Endodermal cell (in vitro differentiated cells): ENCODE results near the gene NPW. TPM values are rescaled to one million over a fixed set of nuclear protein-coding genes. Genes with fewer than 3 reads are reported as not detected.
A peak's percentile ranks its signal among the peaks of the same experiment; 100 is the strongest.

Source experiments
- DNase-seq: peaks from one replicate; pipeline ENCODE4 v3.0.0-alpha.2; 2017
- H3K27ac ChIP-seq: 2 replicates; pipeline ENCODE4 v1.5.1; 2013; ENCODE audit warnings: mild to moderate bottlenecking, low read depth, low read length, moderate library complexity
- H3K27me3 ChIP-seq: 2 replicates; pipeline ENCODE4 v1.6.1; 2013; ENCODE audit warnings: mild to moderate bottlenecking, low read length, moderate library complexity; ENCODE audit not compliant: insufficient read depth, control insufficient read depth, poor library complexity, severe bottlenecking
- H3K36me3 ChIP-seq: 2 replicates; pipeline ENCODE4 v1.7.0; 2013; ENCODE audit warnings: mild to moderate bottlenecking, low read length, moderate library complexity; ENCODE audit not compliant: control insufficient read depth, insufficient read depth
- H3K4me1 ChIP-seq: one replicate; pipeline ENCODE4 v1.7.0; 2013; ENCODE audit warnings: low read length; ENCODE audit not compliant: control insufficient read depth, insufficient read depth
- H3K4me3 ChIP-seq: 2 replicates; pipeline ENCODE4 v1.5.1; 2013; ENCODE audit warnings: mild to moderate bottlenecking, low read length, moderate library complexity
- H3K9ac ChIP-seq: 2 replicates; pipeline ENCODE4 v1.6.1; 2013; ENCODE audit warnings: mild to moderate bottlenecking, low read length, moderate library complexity; ENCODE audit not compliant: poor library complexity, severe bottlenecking; ENCODE audit errors: extremely low read depth
- H3K9me3 ChIP-seq: 2 replicates; pipeline ENCODE4 v1.6.1; 2013; ENCODE audit warnings: mild to moderate bottlenecking, low read length, moderate library complexity; ENCODE audit not compliant: control insufficient read depth
- H3K27ac Mint-ChIP-seq: 2 replicates; pipeline ENCODE4 v1.8.0; 2020; ENCODE audit warnings: mixed read lengths
- H3K27me3 Mint-ChIP-seq: 2 replicates; pipeline ENCODE4 v1.8.0; 2021; ENCODE audit warnings: mild to moderate bottlenecking, mixed read lengths; ENCODE audit not compliant: insufficient read depth
- H3K36me3 Mint-ChIP-seq: 2 replicates; pipeline ENCODE4 v1.8.0; 2020; ENCODE audit warnings: low read depth, mixed read lengths
- H3K4me1 Mint-ChIP-seq: 2 replicates; pipeline ENCODE4 v1.8.0; 2020; ENCODE audit warnings: mixed read lengths
- H3K4me3 Mint-ChIP-seq: 2 replicates; pipeline ENCODE4 v1.8.0; 2020; ENCODE audit warnings: mild to moderate bottlenecking, moderate library complexity, mixed read lengths
- H3K9me3 Mint-ChIP-seq: 2 replicates; pipeline ENCODE4 v1.8.0; 2020; ENCODE audit warnings: mild to moderate bottlenecking, mixed read lengths
- WGBS, 2 experiments: methylation state at CpG; one replicate each; pipeline versions ENCODE4 v1.1.5 to v1.1.7; 2013; ENCODE audit warnings: missing lambda C conversion rate in 2 of 2, mixed read lengths in 1 of 2; ENCODE audit not compliant: insufficient coverage in 1 of 2, insufficient read length in 1 of 2; 5-methylcytosine and 5-hydroxymethylcytosine counted together
- total RNA-seq, 2 donors: library from RNA; stranded (reverse); fragmentation: NEBNext Ultra II Directional in 1 of 2; extraction: Animal tissue kit (Norgen Biotek cat#: 25700) in 1 of 2; gene quantifications; 2 replicates in 1 of 2; 3 replicates in 1 of 2; pipeline ENCODE4 v1.2.1, GENCODE V29; 2021
- TF ChIP-seq, protein P1 (sequence below): fragments of 200-600 bp; sonication (generic); conservative IDR thresholded peaks from 2 replicates; pipeline ENCODE4 v1.5.0; 2021; ENCODE audit warnings: antibody characterized with exemption, mild to moderate bottlenecking

NPW gene
- total RNA-seq, 2 donors from 2014 or later = 1.2 to 1.9 TPM

DNA sequence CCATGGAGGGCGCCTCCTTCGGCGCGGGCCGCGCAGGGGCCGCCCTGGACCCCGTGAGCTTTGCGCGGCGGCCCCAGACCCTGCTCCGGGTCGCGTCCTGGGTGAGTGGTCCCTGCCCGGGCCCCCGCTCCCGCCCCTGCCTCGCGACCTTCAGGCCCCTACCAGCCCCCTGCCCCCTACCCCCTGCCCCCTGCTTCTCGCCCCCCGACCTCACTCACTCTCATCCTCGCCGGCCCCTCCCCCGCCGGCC lies 29.6 kb upstream of the NPW start:
- no peak for DNase-seq
- peaks cover 41% of the 10 kb centered on the region for H3K27me3 Mint-ChIP-seq
- peak overlapping the region; percentile 53 for H3K4me3 Mint-ChIP-seq
- H3K27ac ChIP-seq = no peak overlapping the region
- H3K9me3 Mint-ChIP-seq = no peaks in the 10 kb centered on the region
- no peaks in the 10 kb centered on the region for H3K9me3 ChIP-seq
- no peak overlapping the region for H3K27ac Mint-ChIP-seq
- peaks cover 10% of the 10 kb centered on the region for H3K36me3 Mint-ChIP-seq
- peaks cover 37% of the 10 kb centered on the region for H3K27me3 ChIP-seq
- TF ChIP-seq, protein P1, sequence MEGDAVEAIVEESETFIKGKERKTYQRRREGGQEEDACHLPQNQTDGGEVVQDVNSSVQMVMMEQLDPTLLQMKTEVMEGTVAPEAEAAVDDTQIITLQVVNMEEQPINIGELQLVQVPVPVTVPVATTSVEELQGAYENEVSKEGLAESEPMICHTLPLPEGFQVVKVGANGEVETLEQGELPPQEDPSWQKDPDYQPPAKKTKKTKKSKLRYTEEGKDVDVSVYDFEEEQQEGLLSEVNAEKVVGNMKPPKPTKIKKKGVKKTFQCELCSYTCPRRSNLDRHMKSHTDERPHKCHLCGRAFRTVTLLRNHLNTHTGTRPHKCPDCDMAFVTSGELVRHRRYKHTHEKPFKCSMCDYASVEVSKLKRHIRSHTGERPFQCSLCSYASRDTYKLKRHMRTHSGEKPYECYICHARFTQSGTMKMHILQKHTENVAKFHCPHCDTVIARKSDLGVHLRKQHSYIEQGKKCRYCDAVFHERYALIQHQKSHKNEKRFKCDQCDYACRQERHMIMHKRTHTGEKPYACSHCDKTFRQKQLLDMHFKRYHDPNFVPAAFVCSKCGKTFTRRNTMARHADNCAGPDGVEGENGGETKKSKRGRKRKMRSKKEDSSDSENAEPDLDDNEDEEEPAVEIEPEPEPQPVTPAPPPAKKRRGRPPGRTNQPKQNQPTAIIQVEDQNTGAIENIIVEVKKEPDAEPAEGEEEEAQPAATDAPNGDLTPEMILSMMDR = no peak
- H3K9ac ChIP-seq = no peak overlapping the region
- 0% methylated on average over 18 of the region's 25 CpGs; no CpG with 5 or more reads in 1 of the 2 experiments for WGBS, 2 experiments
- H3K4me1 ChIP-seq = peaks cover 3% of the 10 kb centered on the region
- H3K36me3 ChIP-seq = peaks cover 22% of the 10 kb centered on the region
- peaks cover 1% of the 10 kb centered on the region for H3K4me1 Mint-ChIP-seq
- H3K4me3 ChIP-seq = peak overlapping the region; percentile 80

DNA sequence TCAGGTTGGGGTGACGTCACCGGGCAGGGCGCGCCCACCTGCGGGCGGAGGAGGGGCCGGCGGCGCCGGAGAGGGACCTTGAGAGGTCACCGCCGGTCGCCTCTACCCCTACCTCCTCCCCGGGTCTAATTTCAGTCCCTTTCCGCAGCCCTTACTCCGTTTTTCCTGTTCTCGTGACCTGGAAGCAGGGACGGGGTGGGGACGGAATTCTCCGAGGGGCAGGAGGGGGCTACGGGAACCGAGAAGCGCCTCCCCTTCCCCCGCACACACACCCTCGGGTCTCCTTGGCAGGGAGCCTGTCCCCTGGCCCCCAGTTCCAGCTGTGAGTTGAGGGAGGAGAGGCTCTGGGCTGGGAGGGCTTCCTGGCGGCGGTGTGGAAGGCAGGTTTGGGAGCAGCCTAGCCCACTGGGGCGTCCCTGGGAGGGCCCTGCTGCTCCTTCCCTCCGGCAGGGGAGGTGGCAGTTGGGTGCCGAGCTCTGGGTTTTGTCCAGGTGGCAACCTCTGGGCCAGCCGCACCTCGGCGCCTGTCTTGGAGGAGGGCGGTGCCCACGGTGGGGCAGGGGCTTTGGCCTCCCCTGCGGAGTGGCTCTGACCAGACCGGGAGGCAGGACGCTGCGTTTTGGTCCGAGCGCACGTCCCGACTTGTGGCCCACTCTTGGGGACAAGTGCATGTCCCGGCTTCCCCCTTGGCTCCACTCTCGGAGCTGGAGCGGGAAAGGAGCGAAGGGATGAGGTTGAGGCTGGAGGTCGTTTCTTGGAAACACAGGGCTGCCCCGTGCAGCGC lies 29.0 kb upstream of the NPW start:
- H3K9me3 Mint-ChIP-seq = no peaks in the 10 kb centered on the region
- H3K27ac Mint-ChIP-seq = no peak overlapping the region
- H3K4me3 Mint-ChIP-seq = peak overlapping the region; percentile 53
- peaks cover 3% of the 10 kb centered on the region for H3K4me1 ChIP-seq
- peak overlapping the region; percentile 30 for H3K9ac ChIP-seq
- peak overlapping the region; percentile 80 for H3K4me3 ChIP-seq
- 4 to 7% methylated on average over 13 to 46 of the region's 50 CpGs for WGBS, 2 experiments
- peaks cover 13% of the 10 kb centered on the region for H3K36me3 Mint-ChIP-seq
- peaks cover 41% of the 10 kb centered on the region for H3K27me3 Mint-ChIP-seq
- peaks cover 17% of the 10 kb centered on the region for H3K36me3 ChIP-seq
- peaks cover 1% of the 10 kb centered on the region for H3K4me1 Mint-ChIP-seq
- TF ChIP-seq, protein P1 = no peak
- no peaks in the 10 kb centered on the region for H3K9me3 ChIP-seq
- peaks cover 37% of the 10 kb centered on the region for H3K27me3 ChIP-seq
- no peak overlapping the region for H3K27ac ChIP-seq
- DNase-seq = peak; percentile 90

DNA sequence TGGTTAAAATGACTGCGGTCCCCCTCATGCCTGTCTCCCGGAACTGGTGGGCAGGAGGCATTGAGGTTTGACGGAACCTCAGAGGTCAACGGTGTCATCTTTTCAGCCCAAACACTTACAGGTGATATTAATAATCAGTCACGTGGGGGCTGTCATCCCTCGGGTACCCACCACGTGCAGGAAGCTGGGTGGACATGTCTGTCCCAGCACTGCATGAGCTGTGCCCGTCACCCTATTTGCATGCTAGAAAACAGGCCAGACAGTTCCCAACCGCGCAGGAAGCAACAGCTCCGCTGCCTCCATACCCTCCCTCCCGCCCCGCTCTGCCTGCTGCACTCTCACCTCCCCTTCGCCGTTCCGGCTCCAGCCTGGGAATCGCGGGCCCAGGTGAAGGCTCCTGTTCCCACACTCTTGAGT lies 28.4 kb upstream of the NPW start:
- TF ChIP-seq, protein P1 = no peak
- H3K27me3 Mint-ChIP-seq = peaks cover 41% of the 10 kb centered on the region
- Histone ChIP-seq H3K27me3 (peaks cover 37% of the 10 kb centered on the region), H3K9me3 (no peaks in the 10 kb centered on the region), H3K27ac (no peak overlapping the region), H3K9ac (no peak overlapping the region), H3K4me1 (peaks cover 3% of the 10 kb centered on the region), H3K36me3 (peaks cover 11% of the 10 kb centered on the region), H3K4me3 (peak overlapping the region; percentile 80)
- peak; percentile 69 for DNase-seq
- H3K27ac Mint-ChIP-seq = no peak overlapping the region
- H3K4me1 Mint-ChIP-seq = peaks cover 1% of the 10 kb centered on the region
- peak overlapping the region; percentile 53 for H3K4me3 Mint-ChIP-seq
- H3K9me3 Mint-ChIP-seq = no peaks in the 10 kb centered on the region
- WGBS, 2 experiments = 16 to 27% methylated on average over 14 to 18 of the region's 18 CpGs
- peaks cover 14% of the 10 kb centered on the region for H3K36me3 Mint-ChIP-seq
